ENCODE measurements around the gene AQP1.

The AQP1 gene

GRCh38 chr7:30907527-30908267, 4.0 kb upstream of the AQP1 start:
- no peak for DNase-seq

DNA sequence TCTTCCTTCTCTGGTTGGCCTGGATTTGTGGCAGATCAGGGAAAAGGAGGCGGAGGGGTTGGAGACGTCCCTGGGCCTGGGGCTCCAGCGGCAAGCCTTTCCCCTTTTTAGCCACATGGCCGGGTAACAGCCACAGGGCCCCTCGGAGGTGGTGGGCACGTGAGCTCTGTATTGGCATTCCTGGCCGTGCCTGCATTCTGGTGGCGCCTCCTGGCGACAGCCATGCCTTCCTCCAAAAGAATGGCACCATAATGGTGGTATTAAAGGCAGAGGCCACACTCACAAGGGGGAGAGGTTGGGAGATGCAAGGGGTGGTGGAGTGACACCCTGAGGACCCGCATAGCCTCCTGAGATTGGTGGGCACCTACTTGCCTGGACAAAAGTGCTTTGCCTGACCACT, 3.0 kb upstream of the AQP1 start:
- DNase-seq: no peak

- no peak for DNase-seq
Observed at GRCh38 chr7:30909431-30909830, 2.2 kb upstream of the AQP1 start.

- no peak for DNase-seq
Observed at GRCh38 chr7:30910411-30911073, 1.1 kb upstream of the AQP1 start.

DNA sequence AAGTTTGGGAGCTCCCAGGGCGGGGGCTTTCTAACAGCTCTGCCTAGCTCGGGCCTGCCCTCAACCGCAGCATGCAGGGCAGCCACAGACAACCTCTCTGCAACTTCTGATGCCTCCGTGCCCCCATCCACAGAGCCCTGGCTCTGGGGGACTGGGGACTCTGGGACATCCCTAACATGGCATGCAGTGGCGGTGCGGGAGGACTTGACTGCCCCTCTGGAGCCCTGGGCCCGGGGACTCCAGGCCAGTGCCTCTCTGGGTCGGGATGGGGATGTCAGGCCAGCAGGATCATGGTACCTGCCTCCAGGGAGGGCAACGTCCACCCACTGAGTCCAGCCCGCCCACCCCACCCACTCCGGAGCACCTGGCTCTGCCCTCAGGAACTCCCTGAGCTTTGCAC, 520 bp upstream of the AQP1 start:
- no peak for DNase-seq

DNA sequence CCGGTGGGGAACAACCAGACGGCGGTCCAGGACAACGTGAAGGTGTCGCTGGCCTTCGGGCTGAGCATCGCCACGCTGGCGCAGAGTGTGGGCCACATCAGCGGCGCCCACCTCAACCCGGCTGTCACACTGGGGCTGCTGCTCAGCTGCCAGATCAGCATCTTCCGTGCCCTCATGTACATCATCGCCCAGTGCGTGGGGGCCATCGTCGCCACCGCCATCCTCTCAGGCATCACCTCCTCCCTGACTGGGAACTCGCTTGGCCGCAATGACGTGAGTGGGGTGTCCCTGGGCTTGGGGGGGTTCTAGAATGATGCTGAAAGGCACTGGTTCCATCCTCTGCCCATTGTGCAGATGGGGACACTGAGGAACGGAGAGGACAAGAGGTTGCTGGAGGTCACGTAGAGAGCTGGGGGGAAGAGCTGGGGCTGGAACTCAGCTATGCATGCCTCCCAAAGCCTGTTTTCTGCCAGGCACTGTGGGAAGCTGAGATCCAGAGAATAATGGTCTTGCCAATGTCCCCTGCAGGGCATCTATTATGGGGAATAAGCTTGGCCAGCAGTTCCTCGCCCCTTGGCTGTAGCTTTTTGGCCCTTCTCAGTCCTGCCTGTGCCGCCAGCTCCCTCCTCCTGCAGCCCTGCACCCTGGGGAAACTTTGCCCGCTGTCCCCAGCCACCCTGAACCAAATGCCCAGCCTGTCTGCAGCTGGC, 523 bp downstream of the AQP1 start:
- no peak for DNase-seq

DNA sequence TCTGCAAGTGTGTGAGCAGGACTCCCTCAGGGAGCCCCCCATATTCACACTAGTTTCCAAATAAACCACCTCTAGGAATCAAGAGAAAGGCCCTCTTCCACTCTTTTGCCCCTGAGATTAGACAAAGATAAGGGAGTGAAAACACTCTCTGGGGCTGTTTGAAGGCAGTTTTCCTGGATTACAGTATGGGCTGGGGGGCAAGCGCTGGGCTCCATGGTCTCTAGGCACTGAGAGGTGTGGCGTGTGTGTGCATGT, 1.0 kb downstream of the AQP1 start:
- no peak for DNase-seq

DNA sequence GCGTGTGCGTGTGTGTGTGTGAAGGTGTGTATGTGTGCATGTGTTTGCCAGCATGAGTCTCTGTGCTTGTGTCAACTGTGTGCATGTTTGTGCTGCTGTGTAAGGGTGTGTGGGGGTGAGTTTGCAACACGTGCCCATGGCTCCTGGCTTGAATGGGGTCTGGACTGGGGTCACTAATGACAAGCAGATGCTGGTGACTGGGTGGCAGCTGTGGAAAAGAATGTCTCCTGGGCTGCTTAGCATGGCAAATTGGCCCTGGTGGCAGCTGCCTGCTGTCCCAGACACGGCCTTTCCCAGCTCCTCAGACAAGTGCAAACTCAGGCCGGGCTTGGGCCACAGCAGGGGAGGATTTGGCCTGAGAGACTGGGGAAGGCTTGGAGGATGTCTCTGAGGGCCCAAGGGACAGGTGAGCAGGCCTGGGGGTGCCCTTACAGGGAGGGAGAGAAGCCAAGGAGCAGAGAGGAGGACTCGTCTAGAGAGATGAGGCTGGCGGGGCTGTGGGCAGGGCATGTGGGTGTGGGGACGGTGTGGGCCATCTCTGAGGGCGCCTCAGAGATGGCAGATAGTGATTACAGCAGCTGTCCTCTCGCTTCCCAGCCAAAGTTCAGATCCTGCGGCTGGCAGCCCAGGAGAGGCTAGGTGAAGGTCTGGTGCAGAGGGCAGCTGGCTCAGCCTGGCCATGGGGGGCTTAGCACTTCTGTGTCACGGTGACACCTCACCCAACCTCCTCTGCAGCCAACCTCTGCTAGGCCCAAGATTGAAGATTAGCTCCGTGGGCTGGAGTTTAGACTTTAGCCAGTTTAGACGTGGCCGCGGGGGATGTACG, 1.5 kb downstream of the AQP1 start:
- DNase-seq: no peak

DNA sequence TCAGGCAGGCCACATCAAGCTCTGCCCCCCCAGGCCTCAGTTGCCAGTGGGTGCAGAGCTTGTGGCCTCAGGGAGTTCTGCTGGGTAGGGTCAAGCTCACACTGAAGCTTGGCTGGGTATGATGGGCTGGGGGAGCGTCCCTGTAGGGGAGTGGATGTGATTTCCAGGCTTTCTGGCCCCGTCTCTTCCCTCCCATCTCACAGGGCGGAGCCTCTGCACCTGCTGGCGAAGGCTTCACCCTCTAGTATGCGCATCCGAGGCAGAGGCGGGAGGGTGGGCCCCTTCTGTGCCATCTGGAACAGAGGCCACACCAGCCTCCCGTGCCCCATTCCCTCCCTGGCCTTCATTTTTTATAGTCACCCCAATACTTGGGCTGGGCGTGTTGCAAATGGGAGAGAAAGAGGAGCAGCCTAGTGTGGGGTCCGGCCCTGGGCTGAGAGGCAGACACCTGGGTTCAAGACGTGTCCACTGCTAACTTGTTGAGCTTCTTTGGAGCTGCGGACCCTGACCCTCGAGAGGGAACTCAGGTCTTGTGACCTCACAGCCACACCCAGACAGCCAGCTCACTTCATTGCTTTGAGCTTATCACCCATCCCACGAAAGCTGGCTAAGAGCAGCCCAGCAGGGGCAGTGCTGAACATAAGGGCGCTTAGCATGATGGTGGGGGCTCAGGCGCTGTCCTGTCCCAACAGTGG, 2.3 kb downstream of the AQP1 start:
- no peak for DNase-seq

DNA sequence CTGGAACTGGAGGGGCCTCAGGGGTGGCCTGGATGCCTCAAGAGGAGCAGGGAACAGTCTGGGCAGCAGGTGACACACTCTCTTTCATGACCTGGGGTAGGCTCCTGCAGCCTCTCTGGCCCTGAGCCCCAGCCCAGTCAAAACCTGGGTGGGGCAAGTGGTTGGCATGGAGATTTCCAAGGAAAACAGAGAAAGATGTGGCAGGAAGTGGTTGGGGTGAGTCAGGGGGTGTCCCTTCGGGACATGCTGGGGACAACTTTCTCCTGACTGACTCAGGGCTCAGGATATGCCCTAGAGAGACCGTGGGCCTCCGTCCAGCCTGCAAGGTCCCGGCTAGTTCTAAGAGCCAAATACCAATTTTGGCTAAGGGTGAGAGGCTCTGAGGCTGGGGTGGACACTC, 2.9 kb downstream of the AQP1 start:
- DNase-seq: no peak

GRCh38 chr7:30915005-30915601, 3.5 kb downstream of the AQP1 start:
- no peak for DNase-seq

DNA sequence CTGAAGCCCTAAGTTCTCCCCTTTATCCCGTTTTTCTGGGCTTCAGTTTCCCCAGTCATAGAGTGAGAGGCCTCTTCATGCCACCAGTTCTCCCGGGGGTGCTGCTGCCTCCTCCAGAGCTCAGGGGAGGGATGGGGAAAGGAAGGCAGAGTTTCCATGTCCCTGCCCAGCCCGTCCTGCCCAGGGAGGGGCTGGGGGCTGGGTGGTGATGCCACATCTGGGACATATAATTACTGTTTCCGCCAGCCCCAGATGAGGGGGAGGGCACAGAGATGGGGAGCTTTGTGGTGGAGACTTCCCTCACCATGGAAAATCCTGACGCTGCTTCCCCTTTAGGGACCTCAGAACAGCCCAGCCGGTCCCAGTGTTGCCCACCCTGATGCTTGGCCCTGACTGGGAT, 4.1 kb downstream of the AQP1 start:
- no peak for DNase-seq

GRCh38 chr7:30916255-30916654, 4.6 kb downstream of the AQP1 start:
- no peak for DNase-seq

- no peak for DNase-seq
Observed at GRCh38 chr7:30916767-30917166, 5.1 kb downstream of the AQP1 start.

- DNase-seq: no peak
Observed at GRCh38 chr7:30917216-30917893, 5.7 kb downstream of the AQP1 start.

DNA sequence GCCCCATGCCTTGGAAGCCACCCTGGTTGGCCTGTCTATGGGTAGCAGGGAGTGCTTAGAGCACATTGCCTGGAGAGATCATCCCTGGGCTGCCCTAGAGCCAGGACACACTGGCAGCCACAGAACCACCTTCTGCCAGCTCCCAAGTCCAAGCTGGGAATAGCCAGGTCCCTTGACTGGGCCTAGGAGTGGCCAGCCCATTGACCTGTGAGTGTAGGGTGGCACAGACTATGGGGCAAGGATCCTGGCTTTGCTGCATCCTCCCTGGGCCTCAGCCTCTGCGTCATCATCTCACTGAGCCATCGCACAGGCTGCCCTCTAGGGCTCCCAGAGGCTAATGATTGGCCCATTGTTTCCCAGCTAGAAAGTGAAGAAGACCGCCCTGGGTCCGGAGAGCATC, 7.0 kb downstream of the AQP1 start:
- DNase-seq: no peak

DNA sequence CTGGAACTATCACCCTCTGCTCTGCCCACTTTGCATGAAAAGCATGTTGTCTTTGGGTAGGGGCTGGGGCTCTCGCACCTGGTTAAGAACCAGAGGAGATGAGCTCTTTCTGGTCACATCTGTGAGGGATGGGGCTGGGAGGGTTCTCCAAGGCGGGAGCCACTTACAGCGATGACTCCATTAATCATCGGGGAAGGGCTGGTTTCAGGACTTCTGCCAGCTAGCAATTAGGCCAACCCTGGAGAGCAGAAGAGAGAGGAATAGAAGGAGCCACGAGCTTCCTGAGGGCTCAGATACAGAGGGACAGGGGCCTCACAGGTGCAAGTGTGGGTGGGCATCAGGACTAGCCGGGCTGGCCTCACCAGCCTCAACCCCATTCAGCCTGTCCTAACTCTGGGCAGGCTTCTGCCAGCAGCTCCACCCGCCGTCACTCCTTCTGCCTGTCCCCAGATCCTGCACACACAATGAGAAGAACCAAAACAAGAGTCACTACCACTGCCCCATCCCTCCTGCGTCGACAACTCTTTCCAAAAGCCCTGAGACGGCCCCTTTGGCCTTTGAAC, 8.4 kb downstream of the AQP1 start:
- DNase-seq: no peak

GRCh38 chr7:30920584-30921539, 9.2 kb downstream of the AQP1 start:
- DNase-seq: no peak

- no peak for DNase-seq
Observed at GRCh38 chr7:30921540-30922401, 10.1 kb downstream of the AQP1 start.
